SHP77 (cell line): ENCODE data around the gene RRM2.
"Not testable (repeated sequence)": the region's sequence is repeated elsewhere in the genome, so short reads cannot be mapped to it uniquely, and the experiment has no call there.

Experiments
- DNase-seq, 2 experiments: peaks; one replicate each; lab custom pipeline; 2025; lab: John Stamatoyannopoulos, UW

RRM2 gene

GRCh38 chr2:10132596-10132995 is 10.1 kb downstream of the RRM2 start:
- no peak for DNase-seq

GRCh38 chr2:10132996-10133647 is 10.6 kb downstream of the RRM2 start:
- DNase-seq = no peak

GRCh38 chr2:10135296-10136089 is 13.0 kb downstream of the RRM2 start:
- DNase-seq = no peak

GRCh38 chr2:10136101-10136934 is 13.8 kb downstream of the RRM2 start:
- no peak for DNase-seq

GRCh38 chr2:10137053-10137843 is 14.7 kb downstream of the RRM2 start:
- DNase-seq = no peak

- DNase-seq = no peak
Observed at GRCh38 chr2:10139536-10139935, 17.0 kb downstream of the RRM2 start.

GRCh38 chr2:10140841-10141610 is 18.5 kb downstream of the RRM2 start:
- DNase-seq = no peak

- peak; percentile 14 to 16 for DNase-seq
Observed at GRCh38 chr2:10141736-10142639, 19.4 kb downstream of the RRM2 start.

- DNase-seq = no peak
Observed at GRCh38 chr2:10142640-10142965, 20.1 kb downstream of the RRM2 start.

- DNase-seq = no peak
Observed at GRCh38 chr2:10144771-10145518, 22.4 kb downstream of the RRM2 start.

- no peak for DNase-seq
Observed at GRCh38 chr2:10145519-10146357, 23.2 kb downstream of the RRM2 start.

- no peak for DNase-seq
Observed at GRCh38 chr2:10146366-10147005, 23.9 kb downstream of the RRM2 start.

- DNase-seq = not testable (repeated sequence)
Observed at GRCh38 chr2:10147050-10147660, 24.6 kb downstream of the RRM2 start.

- DNase-seq = no peak
Observed at GRCh38 chr2:10148268-10148667, 25.7 kb downstream of the RRM2 start.

GRCh38 chr2:10149635-10150034 is 27.1 kb downstream of the RRM2 start:
- DNase-seq = no peak

- DNase-seq = no peak
Observed at GRCh38 chr2:10150436-10150835, 27.9 kb downstream of the RRM2 start.

GRCh38 chr2:10151462-10151861 is 28.9 kb downstream of the RRM2 start:
- no peak for DNase-seq

GRCh38 chr2:10157293-10157692 is 34.8 kb downstream of the RRM2 start:
- no peak for DNase-seq
